Measurements from ENCODE around the gene VSIG10L. TPM values are rescaled to one million over a fixed set of nuclear protein-coding genes. Genes with fewer than 3 reads are reported as not detected.

VSIG10L gene
- total RNA-seq, 2 experiments from 2014 or later, result 0.62 to 0.94 TPM

DNA sequence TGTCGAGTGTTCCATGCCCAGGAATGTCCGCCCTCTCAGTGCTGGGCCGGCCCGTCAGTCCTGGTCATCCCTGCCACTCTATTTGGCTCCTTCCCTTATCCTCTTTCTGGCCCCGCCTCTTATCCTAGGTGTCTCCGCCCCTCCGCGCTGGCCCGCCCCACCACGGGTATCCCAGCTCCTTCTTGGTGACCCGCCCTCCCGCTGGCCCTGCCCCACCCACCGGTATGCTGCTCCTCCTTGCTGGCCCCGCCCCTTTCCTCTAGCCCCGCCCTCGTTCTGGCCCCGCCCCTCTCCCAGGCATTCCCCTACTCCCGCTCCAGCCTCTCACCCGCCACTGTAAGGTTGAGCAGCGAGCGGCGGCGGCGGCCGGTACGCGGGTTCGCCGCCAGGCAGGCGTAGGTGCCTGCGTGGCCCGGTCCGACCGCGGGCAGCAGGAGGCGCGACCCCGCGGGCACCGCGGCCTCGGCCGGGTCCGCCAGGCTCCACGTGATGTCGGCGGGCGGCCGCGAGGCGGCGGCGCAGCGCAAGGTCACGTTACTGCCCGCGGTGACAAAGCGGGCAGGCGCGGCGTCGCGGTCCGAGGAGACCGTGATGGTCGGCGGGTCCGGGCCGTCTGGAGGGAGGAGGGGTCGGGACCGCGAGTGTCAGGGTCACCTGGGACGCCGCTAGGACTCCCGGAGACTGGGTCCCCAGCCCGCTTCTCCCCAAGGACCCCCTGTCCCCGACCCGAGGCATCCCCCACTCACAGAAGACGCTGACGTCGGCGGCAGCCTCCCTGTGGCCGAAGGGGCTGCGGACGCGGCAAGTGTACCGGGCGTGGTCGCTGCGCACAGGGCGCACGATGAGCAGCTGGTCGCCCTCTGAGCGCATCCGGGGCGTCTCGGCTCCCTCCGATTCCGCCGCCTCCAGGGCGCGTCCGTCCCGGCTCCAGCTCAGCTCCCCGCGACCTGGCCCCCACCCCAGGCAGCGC, 2.0 kb downstream of the VSIG10L start:
- POLR2A ChIA-PET, result interaction anchor here (0.6 to 2.7 kb wide), 6 partner anchors 25 to 80 kb away, joined by 3 to 12 read pairs (median 3); partner anchors contain the start of gene NKG7

GRCh38 chr19:51339313-51339686, 2.6 kb downstream of the VSIG10L start:
- peak overlapping the region; percentile 83 for H3K27ac Mint-ChIP-seq
- peak; percentile 3 for ATAC-seq (ENCODE audit: low read depth)
- H3K27me3 Mint-ChIP-seq, result peaks cover 16% of the 10 kb centered on the region
- peak overlapping the region; percentile 97 for H3K4me3 Mint-ChIP-seq
- no peaks in the 10 kb centered on the region for H3K36me3 Mint-ChIP-seq
- POLR2A ChIA-PET, result interaction anchor here (0.6 to 2.7 kb wide), 6 partner anchors 26 to 81 kb away, joined by 3 to 12 read pairs (median 3); partner anchors contain the start of gene NKG7
- H3K9me3 Mint-ChIP-seq, result no peaks in the 10 kb centered on the region
- peaks cover 16% of the 10 kb centered on the region for H3K4me1 Mint-ChIP-seq
- DNase-seq, result no peak

More for the DNA sequence above, 2.0 kb downstream of the VSIG10L start:
- peak; percentile 93 for DNase-seq
- Mint-ChIP-seq H3K27me3 (peaks cover 13% of the 10 kb centered on the region), H3K9me3 (no peaks in the 10 kb centered on the region), H3K36me3 (peaks cover 4% of the 10 kb centered on the region), H3K4me1 (peaks cover 18% of the 10 kb centered on the region), H3K27ac (peak overlapping the region; percentile 83), H3K4me3 (peak overlapping the region; percentile 97)
- peak; percentile 67 for ATAC-seq (ENCODE audit: low read depth)

DNA sequence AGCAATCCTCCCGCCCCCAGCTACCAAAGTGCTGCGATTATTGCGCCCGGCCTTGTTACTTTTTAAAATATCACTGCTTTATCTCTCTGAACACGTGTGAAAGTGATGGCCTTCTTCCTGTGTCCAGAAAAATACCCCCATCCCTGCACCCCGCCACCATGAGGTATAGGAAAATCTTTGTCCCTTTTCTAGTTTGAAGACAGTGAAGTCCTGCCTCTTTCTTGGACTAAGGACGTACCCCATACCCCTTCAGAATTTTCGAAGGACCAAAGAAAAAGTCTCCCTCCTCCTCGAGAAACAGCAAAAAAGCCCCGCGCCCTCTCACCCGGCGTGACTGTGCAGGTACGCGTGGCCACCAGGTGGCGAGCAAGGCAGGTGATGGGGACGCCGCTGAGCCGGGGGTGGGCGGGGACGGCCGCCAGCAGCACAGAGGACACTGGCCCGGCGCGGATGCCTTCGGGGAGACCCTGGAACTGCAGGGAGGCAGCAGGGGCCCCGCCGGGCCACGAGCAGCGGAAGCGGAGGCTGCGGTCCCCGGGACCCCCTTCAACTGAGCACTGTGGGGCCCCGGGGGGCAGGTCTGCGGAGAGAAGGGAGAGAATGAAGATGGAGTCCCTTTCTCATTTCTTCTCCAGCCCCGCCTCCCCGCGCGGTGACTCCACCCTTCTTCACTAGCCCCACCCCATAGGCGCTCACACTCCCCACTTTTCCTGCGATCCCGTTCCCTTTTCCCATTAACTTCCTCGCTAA, 3.2 kb downstream of the VSIG10L start:
- Mint-ChIP-seq H3K36me3 (no peaks in the 10 kb centered on the region), H3K27me3 (peaks cover 16% of the 10 kb centered on the region), H3K4me1 (peaks cover 16% of the 10 kb centered on the region), H3K27ac (peak overlapping the region; percentile 62), H3K9me3 (no peaks in the 10 kb centered on the region), H3K4me3 (peak overlapping the region; percentile 97)
- DNase-seq (peak; percentile 94), ATAC-seq (ENCODE audit: low read depth) (peak; percentile 74)
- POLR2A ChIA-PET, result interaction anchor here (1.0 to 1.4 kb wide), 3 partner anchors 34 to 82 kb away, joined by 3 to 4 read pairs (median 3); partner anchors contain the start of gene NKG7

DNA sequence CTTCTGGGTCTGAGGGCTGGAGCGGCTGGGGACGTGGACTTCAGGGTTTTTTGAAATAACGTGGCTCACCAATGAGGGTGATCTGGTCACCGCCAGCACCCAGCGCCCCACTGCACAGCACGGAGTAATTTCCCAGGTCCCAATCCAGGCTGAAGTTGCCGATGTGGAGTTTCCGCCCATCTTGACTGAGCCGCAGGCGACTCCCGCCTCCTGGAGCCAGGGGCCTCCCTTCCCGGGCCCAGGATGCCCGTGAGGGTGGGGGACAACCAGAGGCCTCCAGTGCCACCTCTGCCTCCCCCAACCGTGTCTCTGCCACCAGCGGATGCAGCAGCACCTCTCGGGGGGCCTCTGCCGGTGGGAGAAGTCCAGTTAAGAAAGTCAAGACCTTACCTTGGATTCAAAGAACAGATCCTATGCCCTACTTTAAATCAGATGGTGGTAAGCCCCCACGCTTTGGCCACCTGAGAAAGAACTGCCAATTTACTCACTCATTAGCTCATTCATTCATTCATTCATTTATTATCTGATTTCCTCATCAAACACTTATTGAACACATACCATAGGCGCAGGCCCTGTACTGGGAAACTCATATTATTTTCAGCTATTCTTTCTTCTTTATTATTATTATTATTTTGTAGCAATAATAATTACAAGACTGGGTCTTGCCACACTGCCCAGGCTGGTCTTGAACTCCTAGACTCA, 3.9 kb downstream of the VSIG10L start:
- Mint-ChIP-seq H3K27me3 (peaks cover 16% of the 10 kb centered on the region), H3K4me3 (peak overlapping the region; percentile 97), H3K4me1 (peaks cover 15% of the 10 kb centered on the region), H3K27ac (peak overlapping the region; percentile 49), H3K9me3 (no peaks in the 10 kb centered on the region), H3K36me3 (no peaks in the 10 kb centered on the region)
- ATAC-seq (ENCODE audit: low read depth), result no peak
- DNase-seq, result no peak
- POLR2A ChIA-PET, result no interaction called here

DNA sequence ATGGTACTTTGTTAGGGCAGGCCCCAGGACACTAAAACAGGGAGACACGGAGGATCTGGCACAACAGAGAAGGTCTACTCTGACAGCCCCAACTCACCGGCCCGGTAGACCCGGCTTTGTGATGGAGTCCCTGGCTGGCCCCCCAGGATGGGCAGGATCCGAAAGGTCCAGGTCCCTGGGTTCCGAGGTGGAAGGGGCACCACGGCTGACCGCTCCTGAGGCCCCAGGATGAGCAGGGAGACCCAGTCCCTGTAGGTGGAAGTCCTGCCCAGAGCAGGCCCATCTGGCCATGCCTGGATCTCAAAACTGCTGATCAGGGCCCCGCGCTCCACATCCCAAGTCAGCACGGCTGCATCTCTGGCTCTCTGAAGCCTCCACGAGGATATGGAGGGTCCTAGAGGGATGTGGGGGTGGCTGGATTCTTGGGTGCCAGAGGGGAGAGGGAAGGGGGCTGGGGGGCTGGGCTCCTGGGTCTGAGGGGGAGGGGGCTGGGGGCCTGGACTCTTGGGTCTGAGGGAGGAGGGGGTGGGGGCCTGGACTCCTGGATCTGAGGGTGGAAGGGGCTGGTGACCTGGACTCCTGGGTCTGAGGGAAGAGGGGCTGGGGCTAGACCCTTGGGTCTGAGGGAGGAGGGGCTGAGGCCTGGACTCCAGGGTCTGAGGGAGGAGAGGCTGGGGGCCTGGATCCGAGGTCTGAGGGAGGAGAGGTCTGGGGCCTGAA, 4.6 kb downstream of the VSIG10L start:
- no peaks in the 10 kb centered on the region for H3K36me3 Mint-ChIP-seq
- peaks cover 14% of the 10 kb centered on the region for H3K27me3 Mint-ChIP-seq
- no peak for ATAC-seq (ENCODE audit: low read depth)
- no peak overlapping the region for H3K27ac Mint-ChIP-seq
- no peak overlapping the region for H3K4me3 Mint-ChIP-seq
- H3K9me3 Mint-ChIP-seq, result no peaks in the 10 kb centered on the region
- no peak for DNase-seq
- peaks cover 12% of the 10 kb centered on the region for H3K4me1 Mint-ChIP-seq
- POLR2A ChIA-PET, result interaction anchor here (0.6 kb wide), 1 partner anchor 1414 kb away, joined by 3 read pairs; no protein-coding TSS in a partner anchor

GRCh38 chr19:51333836-51334460, 8.0 kb downstream of the VSIG10L start:
- Mint-ChIP-seq H3K9me3 (peaks cover 2% of the 10 kb centered on the region), H3K4me1 (peaks cover 5% of the 10 kb centered on the region), H3K27ac (no peak overlapping the region), H3K4me3 (no peak overlapping the region), H3K36me3 (peaks cover 1% of the 10 kb centered on the region), H3K27me3 (peaks cover 8% of the 10 kb centered on the region)
- POLR2A ChIA-PET, result interaction anchor here (0.6 to 0.7 kb wide), 2 partner anchors 123 to 783 kb away, joined by 3 to 5 read pairs; no protein-coding TSS in a partner anchor
- DNase-seq (no peak), ATAC-seq (ENCODE audit: low read depth) (no peak)

- Mint-ChIP-seq H3K4me3 (no peak overlapping the region), H3K9me3 (peaks cover 2% of the 10 kb centered on the region), H3K4me1 (peaks cover 5% of the 10 kb centered on the region), H3K27me3 (peaks cover 23% of the 10 kb centered on the region), H3K36me3 (peaks cover 1% of the 10 kb centered on the region), H3K27ac (no peak overlapping the region)
- ATAC-seq (ENCODE audit: low read depth) (no peak), DNase-seq (no peak)
- POLR2A ChIA-PET, result no interaction called here
These were observed 10.2 kb downstream of the VSIG10L start for GRCh38 chr19:51331716-51332115.

- peaks cover 5% of the 10 kb centered on the region for H3K4me1 Mint-ChIP-seq
- DNase-seq (no peak), ATAC-seq (ENCODE audit: low read depth) (no peak)
- peaks cover 1% of the 10 kb centered on the region for H3K36me3 Mint-ChIP-seq
- peaks cover 27% of the 10 kb centered on the region for H3K27me3 Mint-ChIP-seq
- H3K27ac Mint-ChIP-seq, result no peak overlapping the region
- POLR2A ChIA-PET, result interaction anchor here (0.6 kb wide), 1 partner anchor 41 kb away, joined by 3 read pairs; no protein-coding TSS in a partner anchor
- H3K9me3 Mint-ChIP-seq, result peaks cover 2% of the 10 kb centered on the region
- H3K4me3 Mint-ChIP-seq, result no peak overlapping the region
These were observed 10.7 kb downstream of the VSIG10L start for GRCh38 chr19:51331193-51331592.

GRCh38 chr19:51330366-51330765, 11.6 kb downstream of the VSIG10L start:
- Mint-ChIP-seq H3K36me3 (peaks cover 1% of the 10 kb centered on the region), H3K27me3 (peaks cover 31% of the 10 kb centered on the region), H3K27ac (no peak overlapping the region), H3K9me3 (peaks cover 2% of the 10 kb centered on the region), H3K4me1 (peaks cover 11% of the 10 kb centered on the region), H3K4me3 (no peak overlapping the region)
- ATAC-seq (ENCODE audit: low read depth) (no peak), DNase-seq (no peak)
- POLR2A ChIA-PET, result interaction anchor here (0.6 kb wide), 1 partner anchor 41 kb away, joined by 3 read pairs; no protein-coding TSS in a partner anchor

DNA sequence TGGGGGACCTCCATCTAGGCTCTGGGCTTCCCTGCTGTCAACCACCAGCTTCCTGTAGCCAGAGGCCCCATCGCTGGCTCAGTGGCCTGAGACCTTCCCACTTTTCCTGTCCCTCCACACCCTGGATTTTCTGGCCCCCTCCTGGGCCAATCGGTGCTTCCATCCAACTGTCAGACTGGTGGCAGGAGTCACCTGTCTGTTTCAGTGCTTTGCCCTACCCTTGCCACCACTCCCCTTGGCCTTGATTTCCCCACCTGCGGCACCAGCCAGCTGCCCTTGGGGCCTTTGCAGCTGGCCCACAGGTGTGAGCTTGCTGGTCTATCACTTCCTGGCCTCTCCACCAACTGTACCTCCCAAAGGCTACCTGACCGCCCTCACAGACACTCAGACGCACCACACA, 12.5 kb downstream of the VSIG10L start:
- DNase-seq, result no peak
- Mint-ChIP-seq H3K4me3 (no peak overlapping the region), H3K36me3 (peaks cover 1% of the 10 kb centered on the region), H3K4me1 (peaks cover 13% of the 10 kb centered on the region), H3K27ac (no peak overlapping the region), H3K9me3 (peaks cover 2% of the 10 kb centered on the region), H3K27me3 (peaks cover 33% of the 10 kb centered on the region)
- POLR2A ChIA-PET, result no interaction called here
- no peak for ATAC-seq (ENCODE audit: low read depth)

- Mint-ChIP-seq H3K36me3 (peaks cover 1% of the 10 kb centered on the region), H3K9me3 (peaks cover 2% of the 10 kb centered on the region), H3K27me3 (peaks cover 50% of the 10 kb centered on the region), H3K27ac (no peak overlapping the region), H3K4me3 (peak overlapping the region; percentile 76), H3K4me1 (peaks cover 13% of the 10 kb centered on the region)
- DNase-seq, result peak; percentile 71
- POLR2A ChIA-PET, result interaction anchor here (1.3 kb wide), 1 partner anchor 68 kb away, joined by 6 read pairs; no protein-coding TSS in a partner anchor
- peak; percentile 73 for ATAC-seq (ENCODE audit: low read depth)
These were observed 14.6 kb downstream of the VSIG10L start for GRCh38 chr19:51327066-51328001.

Measured in activated naive CD8-positive, alpha-beta T cell treated with anti-CD3 and anti-CD28 coated beads, Interleukin-2, amount 10 ng/mL, durations not matched to agents 7 days and 5 days (primary cell).